Brain pericyte (primary cell): Measurements from ENCODE around the gene KCNMA1.
"Not testable (repeated sequence)": the region's sequence is repeated elsewhere in the genome, so short reads cannot be mapped to it uniquely, and the experiment has no call there.

Experiments used
- DNase-seq: peaks from one replicate; pipeline ENCODE4 v3.0.0-alpha.2; 2012; ENCODE audit warnings: low read depth, low spot score

Gene KCNMA1

GRCh38 chr10:77637532-77638320, at the start of gene KCNMA1:
TSS of gene KCNMA1 (minus strand) at chr10:77637808.
- no peak for DNase-seq

DNA sequence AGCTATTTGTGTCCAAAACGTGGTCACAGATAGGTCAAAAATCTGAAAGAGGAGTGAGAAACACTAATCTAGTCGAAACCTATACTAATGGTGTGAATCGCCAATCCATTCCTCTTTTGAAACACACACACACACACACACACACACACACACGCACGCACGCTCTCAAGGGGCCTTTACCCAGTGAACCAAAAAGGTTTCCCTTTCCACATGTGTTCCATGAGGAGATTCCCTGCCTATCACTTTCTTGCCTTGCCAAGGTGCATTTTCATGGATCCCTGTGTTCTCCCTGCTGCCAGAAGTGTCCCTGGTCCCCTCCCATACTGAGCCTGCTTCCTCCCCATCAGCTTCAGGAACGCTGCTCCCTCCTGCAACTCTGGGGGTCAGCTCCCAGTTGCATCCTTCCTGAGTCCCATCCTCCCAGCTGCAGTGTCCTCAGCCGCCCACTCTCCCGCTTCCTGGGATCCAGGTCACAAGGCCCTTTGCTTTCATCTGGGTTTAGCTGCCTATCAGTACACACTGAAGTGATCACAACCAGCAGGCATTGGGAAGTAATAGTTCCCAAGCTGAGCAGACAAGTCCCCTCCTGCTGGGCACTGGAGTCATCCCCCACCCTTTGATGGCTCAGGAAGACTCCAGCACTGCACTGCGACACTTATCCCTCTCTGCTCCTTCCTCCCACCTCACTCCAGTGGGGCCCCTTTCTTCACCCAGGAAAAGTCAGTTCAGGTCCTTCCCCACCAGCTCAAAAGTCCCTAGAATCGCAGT, 49.2 kb upstream of the KCNMA1 start:
- DNase-seq = no peak

GRCh38 chr10:77686096-77686495, 48.5 kb upstream of the KCNMA1 start:
- no peak for DNase-seq

GRCh38 chr10:77685432-77685831, 47.8 kb upstream of the KCNMA1 start:
- DNase-seq = no peak

DNA sequence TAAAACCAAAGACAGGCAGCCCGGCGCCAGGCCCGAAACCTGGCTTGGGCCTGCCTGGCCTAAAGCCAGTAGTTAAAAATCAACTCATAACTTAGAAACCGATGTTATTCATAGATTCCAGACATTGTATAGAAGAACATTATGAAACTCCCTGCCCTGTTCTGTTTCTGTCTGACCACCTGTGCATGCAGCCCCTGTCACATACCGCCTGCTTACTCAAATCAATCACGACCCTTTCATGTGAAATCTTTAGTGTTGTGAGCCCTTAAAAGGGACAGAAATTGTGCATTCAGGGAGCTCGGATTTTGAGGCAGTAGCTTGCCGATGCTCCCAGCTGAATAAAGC, 45.5 kb upstream of the KCNMA1 start:
- DNase-seq = not testable (repeated sequence)

- DNase-seq = no peak
These were observed 44.9 kb upstream of the KCNMA1 start for GRCh38 chr10:77682393-77683087.

DNA sequence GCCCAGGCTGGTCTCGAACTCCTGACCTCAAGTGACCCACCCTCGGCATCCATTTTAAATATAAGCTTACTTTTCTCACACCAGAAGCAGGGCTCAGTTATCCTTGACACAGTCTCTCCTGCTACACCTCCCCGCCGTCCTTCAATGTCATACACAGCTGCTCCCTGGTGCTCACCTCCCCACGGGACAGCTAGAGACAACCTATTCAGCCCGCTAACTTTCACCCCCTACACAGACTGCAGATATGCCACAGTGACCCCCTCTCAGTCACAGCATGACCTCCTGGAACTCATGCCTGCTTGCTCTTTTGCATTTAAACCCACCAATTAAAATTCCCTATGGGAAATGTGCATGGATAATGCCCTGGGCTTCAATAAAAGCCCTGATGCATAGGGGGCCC, 44.2 kb upstream of the KCNMA1 start:
- no peak for DNase-seq

DNA sequence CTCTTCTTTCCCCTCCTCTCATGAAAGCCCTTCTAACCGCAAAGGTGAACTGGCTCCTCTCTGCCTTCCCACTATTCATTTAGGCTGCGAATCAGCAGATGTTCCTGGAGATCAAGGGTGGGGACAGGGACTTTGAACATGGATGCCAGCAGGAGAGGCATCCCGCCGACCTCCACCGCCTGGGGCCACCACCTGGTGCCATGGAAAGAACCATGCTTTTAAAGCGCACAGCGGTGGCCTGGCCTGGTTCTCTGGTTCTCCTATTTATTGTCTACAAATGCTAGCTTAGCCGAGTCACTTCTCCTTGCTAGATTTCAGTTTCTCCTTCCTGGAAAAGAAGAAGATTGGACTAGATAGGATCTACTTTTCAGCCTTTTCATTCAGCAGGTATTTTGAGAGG, 43.2 kb upstream of the KCNMA1 start:
- no peak for DNase-seq

- no peak for DNase-seq
These were observed 42.5 kb upstream of the KCNMA1 start for GRCh38 chr10:77680065-77680464.

- no peak for DNase-seq
These were observed 41.6 kb upstream of the KCNMA1 start for GRCh38 chr10:77679217-77679616.

DNA sequence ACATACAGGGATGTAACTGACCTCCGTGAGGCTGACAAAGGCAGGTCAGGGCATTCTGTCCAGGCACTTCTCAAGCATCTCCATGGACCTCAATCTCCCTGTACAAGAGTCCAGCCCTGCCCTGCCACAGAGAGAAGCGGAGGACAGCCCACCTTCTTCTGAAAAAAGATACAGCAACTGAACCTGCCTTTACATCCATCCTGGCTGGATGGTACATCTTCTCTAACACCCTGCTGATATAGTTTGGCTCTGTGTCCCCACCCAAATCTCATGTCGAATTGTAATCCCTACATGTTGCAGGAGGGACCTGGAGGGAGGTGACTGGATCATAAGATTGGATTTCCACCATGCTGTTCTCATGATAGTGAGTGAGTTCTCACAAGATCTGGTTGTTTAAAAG, 40.5 kb upstream of the KCNMA1 start:
- no peak for DNase-seq

DNA sequence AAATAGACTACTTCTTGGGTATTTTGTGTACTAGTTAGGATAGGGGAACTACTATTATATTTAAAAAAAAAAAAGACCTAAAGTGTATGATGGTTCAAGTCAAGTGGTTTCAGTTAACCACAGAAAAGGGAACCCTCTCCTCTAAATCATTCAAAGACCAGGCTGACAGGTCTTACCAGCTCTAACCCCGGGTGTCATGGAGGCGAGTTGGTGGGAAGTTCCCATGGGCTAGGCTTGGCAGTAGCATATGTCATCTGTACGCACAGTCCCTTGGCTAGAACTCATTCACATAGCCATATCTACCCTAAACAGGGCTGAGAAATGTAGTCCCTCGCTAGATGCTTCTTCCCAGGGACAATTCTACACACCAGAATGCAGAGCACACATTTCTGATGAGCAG, 37.7 kb upstream of the KCNMA1 start:
- no peak for DNase-seq

- DNase-seq = no peak
These were observed 36.0 kb upstream of the KCNMA1 start for GRCh38 chr10:77673515-77674140.

- no peak for DNase-seq
These were observed 35.5 kb upstream of the KCNMA1 start for GRCh38 chr10:77673101-77673500.

GRCh38 chr10:77671594-77672252, 34.1 kb upstream of the KCNMA1 start:
- DNase-seq = no peak

GRCh38 chr10:77670817-77671443, 33.3 kb upstream of the KCNMA1 start:
- no peak for DNase-seq

GRCh38 chr10:77669892-77670291, 32.3 kb upstream of the KCNMA1 start:
- DNase-seq = no peak

GRCh38 chr10:77667426-77668324, 30.1 kb upstream of the KCNMA1 start:
- no peak for DNase-seq

- no peak for DNase-seq
These were observed 29.2 kb upstream of the KCNMA1 start for GRCh38 chr10:77666821-77667220.

GRCh38 chr10:77664696-77665095, 27.1 kb upstream of the KCNMA1 start:
- DNase-seq = no peak
